Mesenchymal stem cell (in vitro differentiated cells and primary cell): ENCODE results near the gene DYRK2.

ENCODE experiments used
- DNase-seq: peaks from one replicate; pipeline ENCODE4 v3.0.0-alpha.2; 2013
- H2AFZ ChIP-seq: one replicate; pipeline ENCODE4 v1.6.1; 2013; ENCODE audit warnings: low read depth, mild to moderate bottlenecking, control low read depth, inconsistent platforms, low read length, moderate library complexity
- H2AK5ac ChIP-seq: 2 replicates; pipeline ENCODE4 v1.6.1; 2013; ENCODE audit warnings: low read length, moderate library complexity, mild to moderate bottlenecking, inconsistent platforms; ENCODE audit not compliant: severe bottlenecking
- H2BK120ac ChIP-seq: one replicate; pipeline ENCODE4 v1.6.1; 2013; ENCODE audit warnings: low read depth, mild to moderate bottlenecking, inconsistent platforms, low read length, moderate library complexity
- H2BK12ac ChIP-seq, 2 experiments: one replicate each; pipeline ENCODE4 v1.6.1; 2013; ENCODE audit warnings: inconsistent platforms in 2 of 2, low read length in 2 of 2, mild to moderate bottlenecking in 2 of 2, moderate library complexity in 2 of 2, control low read depth in 1 of 2
- H2BK15ac ChIP-seq: one replicate; pipeline ENCODE4 v1.6.1; 2013; ENCODE audit warnings: mild to moderate bottlenecking, low read depth, inconsistent platforms; ENCODE audit not compliant: poor library complexity, severe bottlenecking
- H2BK5ac ChIP-seq: 2 replicates; pipeline ENCODE4 v1.6.1; 2013; ENCODE audit warnings: low read depth, mild to moderate bottlenecking, low read length, control low read depth, inconsistent platforms; ENCODE audit not compliant: poor library complexity, severe bottlenecking
- H3K14ac ChIP-seq, 2 experiments: one replicate each; pipeline ENCODE4 v1.6.1; 2013; ENCODE audit warnings: inconsistent platforms in 2 of 2, low read length in 2 of 2, control low read depth in 1 of 2, mild to moderate bottlenecking in 1 of 2, moderate library complexity in 1 of 2
- H3K18ac ChIP-seq, 2 experiments: one replicate each; pipeline ENCODE4 v1.6.1; 2013; ENCODE audit warnings: inconsistent platforms in 2 of 2, low read length in 2 of 2, control low read depth in 1 of 2, low read depth in 1 of 2, mild to moderate bottlenecking in 1 of 2
- H3K23ac ChIP-seq, 2 experiments: one replicate each; pipeline ENCODE4 v1.6.1; 2013; ENCODE audit warnings: inconsistent platforms in 2 of 2, low read length in 2 of 2, mild to moderate bottlenecking in 2 of 2, moderate library complexity in 2 of 2, control low read depth in 1 of 2
- H3K27ac ChIP-seq: 2 replicates; pipeline ENCODE4 v1.5.1; 2013; ENCODE audit warnings: mild to moderate bottlenecking, moderate library complexity, low read length, control low read depth, inconsistent platforms; ENCODE audit not compliant: poor library complexity, severe bottlenecking
- H3K27me3 ChIP-seq, 2 experiments: 2 replicates each; pipeline versions ENCODE4 v1.6.1 to v1.7.0; 2013; ENCODE audit warnings: low read length in 2 of 2, mild to moderate bottlenecking in 2 of 2, moderate library complexity in 2 of 2, control low read depth in 1 of 2, inconsistent platforms in 1 of 2; ENCODE audit not compliant: control insufficient read depth in 1 of 2, insufficient read depth in 1 of 2
- H3K36me3 ChIP-seq, 2 experiments: 2 replicates each; pipeline versions ENCODE4 v1.6.1 to v1.7.0; 2013; ENCODE audit warnings: low read length in 2 of 2, control low read depth in 1 of 2, inconsistent platforms in 1 of 2, low read depth in 1 of 2, mild to moderate bottlenecking in 1 of 2; ENCODE audit not compliant: insufficient read depth in 2 of 2, control insufficient read depth in 1 of 2
- H3K4ac ChIP-seq, 2 experiments: one replicate each; pipeline ENCODE4 v1.6.1; 2013; ENCODE audit warnings: inconsistent platforms in 2 of 2, low read length in 2 of 2, mild to moderate bottlenecking in 2 of 2, moderate library complexity in 2 of 2, control low read depth in 1 of 2, low read depth in 1 of 2
- H3K4me1 ChIP-seq: 2 replicates; pipeline ENCODE4 v1.6.1; 2013; ENCODE audit warnings: low read depth, low read length, control low read depth; ENCODE audit not compliant: control insufficient read depth, insufficient read depth
- H3K4me2 ChIP-seq: 2 replicates; pipeline ENCODE4 v1.6.1; 2013; ENCODE audit warnings: low read length, mild to moderate bottlenecking, inconsistent platforms; ENCODE audit not compliant: poor library complexity, severe bottlenecking
- H3K4me3 ChIP-seq, 2 experiments: 2 replicates each; pipeline versions ENCODE4 v1.5.1 to v1.7.0; 2013; ENCODE audit warnings: low read length in 2 of 2, mild to moderate bottlenecking in 2 of 2, control low read depth in 1 of 2, low read depth in 1 of 2; ENCODE audit not compliant: insufficient read depth in 1 of 2
- H3K79me1 ChIP-seq: replicated peaks from 2 replicates; pipeline ENCODE4 v1.6.1; 2013; ENCODE audit warnings: mild to moderate bottlenecking, control low read depth, low read length, inconsistent platforms; ENCODE audit not compliant: poor library complexity, severe bottlenecking
- H3K9ac ChIP-seq: 2 replicates; pipeline ENCODE4 v1.7.0; 2013; ENCODE audit warnings: mild to moderate bottlenecking, low read length, moderate library complexity
- H3K9me3 ChIP-seq: 2 replicates; pipeline ENCODE4 v1.7.0; 2013; ENCODE audit warnings: mild to moderate bottlenecking, low read length; ENCODE audit not compliant: control insufficient read depth
- H4K8ac ChIP-seq: one replicate; pipeline ENCODE4 v1.6.1; 2013; ENCODE audit warnings: inconsistent platforms, mild to moderate bottlenecking, low read length, moderate library complexity
- H4K91ac ChIP-seq: one replicate; pipeline ENCODE4 v1.6.1; 2013; ENCODE audit warnings: mild to moderate bottlenecking, low read length, inconsistent platforms
- WGBS: methylation state at CpG from one replicate; pipeline ENCODE4 v1.1.7; 2013; ENCODE audit warnings: mixed read lengths; 5-methylcytosine and 5-hydroxymethylcytosine counted together

The DYRK2 gene

DNA sequence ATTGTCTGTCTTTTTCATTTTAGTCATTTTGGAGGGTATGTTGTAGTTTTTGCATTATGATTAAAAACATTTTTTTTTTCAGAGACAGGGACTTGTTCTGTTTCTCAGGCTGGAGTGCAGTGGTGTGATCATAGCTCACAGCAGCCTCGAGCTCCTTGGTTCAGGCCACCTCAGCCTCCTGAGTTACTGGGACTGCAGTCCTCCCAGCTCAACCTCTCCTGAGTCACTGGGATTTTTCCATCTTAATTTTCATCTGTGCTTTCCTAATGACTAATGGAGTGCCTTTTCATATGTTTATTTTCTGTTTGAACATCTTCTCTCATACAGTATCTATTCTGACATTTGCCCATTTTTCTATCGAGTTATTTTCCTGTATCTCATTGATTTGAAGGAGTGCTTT lies 52.6 kb downstream of the DYRK2 start:
- H3K9me3 ChIP-seq = no peaks in the 10 kb centered on the region
- no peak overlapping the region for H2BK12ac ChIP-seq
- H3K36me3 ChIP-seq = no peaks in the 10 kb centered on the region
- H3K4me2 ChIP-seq = no peak overlapping the region
- no peak overlapping the region for H4K91ac ChIP-seq
- H3K79me1 ChIP-seq = no peaks in the 10 kb centered on the region
- H2AK5ac ChIP-seq = no peak overlapping the region
- no peak overlapping the region for H3K14ac ChIP-seq
- H3K27ac ChIP-seq = no peak overlapping the region
- no peak overlapping the region for H2BK5ac ChIP-seq
- DNase-seq = peak; percentile 70
- H2BK120ac ChIP-seq = no peak overlapping the region
- no peak overlapping the region for H3K4me3 ChIP-seq
- no peak overlapping the region for H2BK15ac ChIP-seq
- H3K23ac ChIP-seq = no peak overlapping the region
- H3K18ac ChIP-seq = no peak overlapping the region
- H2AFZ ChIP-seq = no peak overlapping the region
- no peak overlapping the region for H3K4ac ChIP-seq
- no peaks in the 10 kb centered on the region for H3K27me3 ChIP-seq
- WGBS = 8% methylated on average over 1 of the region's 2 CpGs
- peaks cover 5% of the 10 kb centered on the region for H3K4me1 ChIP-seq
- no peak overlapping the region for H3K9ac ChIP-seq
- H4K8ac ChIP-seq = no peak overlapping the region

DNA sequence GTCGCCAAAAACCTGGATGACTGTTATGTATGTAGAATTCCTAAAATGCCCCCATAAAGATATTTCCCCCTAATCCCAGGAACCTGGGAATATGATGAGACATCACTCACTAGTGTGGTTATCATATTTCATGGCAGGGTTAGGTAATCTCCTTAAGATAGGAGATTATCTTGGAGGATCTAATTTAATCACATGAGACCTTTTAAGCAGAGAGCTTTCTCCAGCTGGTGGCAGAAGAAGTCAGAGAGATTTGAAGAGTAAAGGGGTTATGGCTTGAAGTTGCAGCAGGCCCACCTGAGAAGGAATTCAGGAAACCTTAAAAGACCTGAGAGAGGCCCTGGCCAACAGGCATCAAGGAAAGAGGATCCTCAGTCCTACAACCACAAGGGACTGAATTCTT lies 53.6 kb downstream of the DYRK2 start:
- Histone ChIP-seq H3K4ac (no peak overlapping the region), H3K4me2 (no peak overlapping the region), H3K36me3 (no peaks in the 10 kb centered on the region), H3K27me3 (no peaks in the 10 kb centered on the region), H2BK5ac (no peak overlapping the region), H3K79me1 (no peaks in the 10 kb centered on the region), H4K91ac (no peak overlapping the region), H3K9ac (no peak overlapping the region), H3K23ac (no peak overlapping the region), H4K8ac (peak overlapping the region; percentile 33), H3K18ac (peak overlapping the region in 1 of 2 experiments; percentile 64), H3K14ac (no peak overlapping the region), H3K27ac (no peak overlapping the region), H3K4me3 (no peak overlapping the region), H2BK15ac (no peak overlapping the region), H3K9me3 (no peaks in the 10 kb centered on the region), H2AFZ (no peak overlapping the region), H3K4me1 (peaks cover 5% of the 10 kb centered on the region), H2BK12ac (peak overlapping the region in 1 of 2 experiments; percentile 38), H2AK5ac (no peak overlapping the region), H2BK120ac (no peak overlapping the region)
- WGBS = no CpG with 5 or more reads among the region's 1 CpG
- DNase-seq = no peak

DNA sequence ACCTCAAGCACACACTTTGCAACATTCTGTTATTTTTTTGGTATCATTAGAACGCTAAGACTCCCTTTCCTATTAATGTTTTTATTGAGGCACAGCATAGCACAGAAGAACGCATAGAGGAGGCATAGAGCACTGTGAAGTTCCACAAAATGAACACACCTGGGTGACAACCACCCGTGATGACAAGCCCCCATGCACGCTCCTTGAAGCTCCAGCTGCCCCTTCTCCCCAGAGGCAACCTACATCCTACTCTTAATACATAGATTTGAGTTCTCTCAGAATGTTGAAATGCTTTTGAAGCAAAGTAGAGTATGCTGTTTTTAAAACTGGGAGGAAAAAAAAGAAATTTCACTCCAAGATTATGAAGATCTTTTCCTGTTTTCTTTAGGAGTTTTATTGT lies 55.5 kb downstream of the DYRK2 start:
- no peak overlapping the region for H2BK15ac ChIP-seq
- no peak overlapping the region for H2AFZ ChIP-seq
- no peak overlapping the region for H4K8ac ChIP-seq
- no peaks in the 10 kb centered on the region for H3K36me3 ChIP-seq
- H3K18ac ChIP-seq = peak overlapping the region in 1 of 2 experiments; percentile 69
- H3K27me3 ChIP-seq = no peaks in the 10 kb centered on the region
- H3K4ac ChIP-seq = peak overlapping the region in 1 of 2 experiments; percentile 86
- no peak for DNase-seq
- 96% methylated on average over 3 of the region's 4 CpGs for WGBS
- H3K4me3 ChIP-seq = no peak overlapping the region
- no peak overlapping the region for H3K14ac ChIP-seq
- H3K4me2 ChIP-seq = no peak overlapping the region
- H3K23ac ChIP-seq = no peak overlapping the region
- no peak overlapping the region for H2AK5ac ChIP-seq
- no peak overlapping the region for H3K27ac ChIP-seq
- peak overlapping the region in 1 of 2 experiments; percentile 87 for H2BK12ac ChIP-seq
- no peak overlapping the region for H2BK120ac ChIP-seq
- H2BK5ac ChIP-seq = no peak overlapping the region
- no peaks in the 10 kb centered on the region for H3K79me1 ChIP-seq
- no peaks in the 10 kb centered on the region for H3K9me3 ChIP-seq
- no peak overlapping the region for H3K9ac ChIP-seq
- H3K4me1 ChIP-seq = peaks cover 5% of the 10 kb centered on the region
- no peak overlapping the region for H4K91ac ChIP-seq

GRCh38 chr12:67705394-67706370 lies 57.1 kb downstream of the DYRK2 start:
- Histone ChIP-seq H2AK5ac (no peak overlapping the region), H3K18ac (peak overlapping the region; percentile 65 to 89), H3K79me1 (no peaks in the 10 kb centered on the region), H3K23ac (no peak overlapping the region), H4K91ac (peak overlapping the region; percentile 66), H2BK12ac (peak overlapping the region; percentile 79 to 97), H2BK5ac (no peak overlapping the region), H2AFZ (no peak overlapping the region), H3K27ac (peak overlapping the region; percentile 12), H3K9ac (no peak overlapping the region), H3K14ac (no peak overlapping the region), H4K8ac (peak overlapping the region; percentile 80), H3K36me3 (no peaks in the 10 kb centered on the region), H3K4me2 (no peak overlapping the region), H3K4me1 (peaks cover 3% of the 10 kb centered on the region), H3K9me3 (no peaks in the 10 kb centered on the region), H3K4me3 (no peak overlapping the region), H3K4ac (peak overlapping the region in 1 of 2 experiments; percentile 58), H2BK120ac (no peak overlapping the region), H2BK15ac (no peak overlapping the region), H3K27me3 (no peaks in the 10 kb centered on the region)
- whole genome bisulfite sequencing = 19% methylated on average over 5 of the region's 6 CpGs
- peak; percentile 82 for DNase-seq
